HK-2 (cell line): ENCODE results near the gene KRT24.
"Not testable (repeated sequence)": the region's sequence is repeated elsewhere in the genome, so short reads cannot be mapped to it uniquely, and the experiment has no call there.

ENCODE experiments used
- DNase-seq: peaks from one replicate; pipeline ENCODE4 v3.0.0-alpha.2; 2018; ENCODE audit not compliant: unreplicated experiment

KRT24 gene

GRCh38 chr17:40703652-40704051, at the start of gene KRT24:
Gene KRT24, minus strand, starts transcription at chr17:40703752. Its CDS starts 59 bp downstream, at chr17:40703693.
- DNase-seq, result no peak

GRCh38 chr17:40751065-40751464, 47.5 kb upstream of the KRT24 start:
- DNase-seq, result no peak

GRCh38 chr17:40750391-40750790, 46.8 kb upstream of the KRT24 start:
- DNase-seq, result no peak

- not testable (repeated sequence) for DNase-seq
Measured at GRCh38 chr17:40748666-40749065, 45.1 kb upstream of the KRT24 start.

- no peak for DNase-seq
Measured at GRCh38 chr17:40738553-40738952, 35.0 kb upstream of the KRT24 start.

GRCh38 chr17:40735016-40735415, 31.5 kb upstream of the KRT24 start:
- no peak for DNase-seq

- no peak for DNase-seq
Measured at GRCh38 chr17:40734018-40734417, 30.5 kb upstream of the KRT24 start.

GRCh38 chr17:40730970-40731369, 27.4 kb upstream of the KRT24 start:
- no peak for DNase-seq

GRCh38 chr17:40727447-40728231, 24.1 kb upstream of the KRT24 start:
- DNase-seq, result peak; percentile 38

- DNase-seq, result no peak
Measured at GRCh38 chr17:40726919-40727318, 23.4 kb upstream of the KRT24 start.

GRCh38 chr17:40724656-40725055, 21.1 kb upstream of the KRT24 start:
- peak; percentile 10 for DNase-seq

GRCh38 chr17:40722241-40722640, 18.7 kb upstream of the KRT24 start:
- no peak for DNase-seq

GRCh38 chr17:40720899-40721298, 17.3 kb upstream of the KRT24 start:
- no peak for DNase-seq

- no peak for DNase-seq
Measured at GRCh38 chr17:40718930-40719329, 15.4 kb upstream of the KRT24 start.

GRCh38 chr17:40717776-40718175, 14.2 kb upstream of the KRT24 start:
- no peak for DNase-seq

GRCh38 chr17:40714473-40714872, 10.9 kb upstream of the KRT24 start:
- DNase-seq, result no peak

- no peak for DNase-seq
Measured at GRCh38 chr17:40707745-40708144, 4.2 kb upstream of the KRT24 start.

GRCh38 chr17:40705584-40705983, 2.0 kb upstream of the KRT24 start:
- no peak for DNase-seq

GRCh38 chr17:40702271-40702670, 1.3 kb downstream of the KRT24 start:
- no peak for DNase-seq

GRCh38 chr17:40699853-40700252, 3.7 kb downstream of the KRT24 start:
- DNase-seq, result no peak

GRCh38 chr17:40699371-40699770, 4.2 kb downstream of the KRT24 start:
- no peak for DNase-seq

- no peak for DNase-seq
Measured at GRCh38 chr17:40697297-40697696, 6.3 kb downstream of the KRT24 start.

GRCh38 chr17:40696651-40697072, 6.9 kb downstream of the KRT24 start:
- no peak for DNase-seq
